Body of pancreas (tissue), 4 donors: ENCODE measurements around the gene PPDPF.

ENCODE experiments used
- CTCF ChIP-seq, 7 experiments: fragments of 450-650 bp in 4 of 7; fragments of 200-600 bp in 3 of 7; sonication (generic) in 3 of 7; IDR thresholded peaks; one replicate each; pipeline ENCODE4 v1.5.1; 2016 to 2019; ENCODE audit warnings: antibody characterized with exemption in 7 of 7
- POLR2A ChIP-seq, 3 donors: fragments of 450-650 bp; IDR thresholded peaks; one replicate each; pipeline ENCODE4 v1.6.1; 2016; ENCODE audit warnings: antibody characterized with exemption in 3 of 3, mild to moderate bottlenecking in 2 of 3

GRCh38 chr20:63520934-63521601, 503 bp downstream of the PPDPF start:
- no peak for TF ChIP-seq POLR2A (IDR thresholded peaks at IDR 0.05)
- TF ChIP-seq CTCF (IDR thresholded peaks at IDR 0.05): no peak
